Endothelial cell (in vitro differentiated cells): ENCODE results near the gene IGF2BP3. TPM values are rescaled to one million over a fixed set of nuclear protein-coding genes. Genes with fewer than 3 reads are reported as not detected.
A peak's percentile ranks its signal among the peaks of the same experiment; 100 is the strongest.

Experiments used
- DNase-seq: peaks from one replicate; pipeline ENCODE4 v3.0.0; 2021; ENCODE audit warnings: low spot score
- H3K27ac Mint-ChIP-seq: one replicate; pipeline ENCODE4 v1.8.0; 2021; ENCODE audit warnings: mixed read lengths, inconsistent platforms; ENCODE audit not compliant: unreplicated experiment
- H3K27me3 Mint-ChIP-seq: one replicate; pipeline ENCODE4 v1.8.0; 2021; ENCODE audit warnings: mild to moderate bottlenecking, moderate library complexity, mixed read lengths, inconsistent platforms; ENCODE audit not compliant: unreplicated experiment
- H3K36me3 Mint-ChIP-seq: one replicate; pipeline ENCODE4 v1.8.0; 2021; ENCODE audit warnings: mild to moderate bottlenecking, low read depth, mixed read lengths, inconsistent platforms; ENCODE audit not compliant: unreplicated experiment
- H3K4me1 Mint-ChIP-seq: one replicate; pipeline ENCODE4 v1.8.0; 2021; ENCODE audit warnings: mild to moderate bottlenecking, mixed read lengths, inconsistent platforms; ENCODE audit not compliant: unreplicated experiment
- H3K4me3 Mint-ChIP-seq: one replicate; pipeline ENCODE4 v1.8.0; 2021; ENCODE audit warnings: mild to moderate bottlenecking, mixed read lengths, inconsistent platforms; ENCODE audit not compliant: unreplicated experiment
- H3K9me3 Mint-ChIP-seq: one replicate; pipeline ENCODE4 v1.8.0; 2021; ENCODE audit warnings: mixed read lengths, inconsistent platforms; ENCODE audit not compliant: unreplicated experiment
- total RNA-seq: library from RNA; stranded (reverse); fragmentation: NEBNext Ultra II Directional; extraction: Animal tissue kit (Norgen Biotek cat#: 25700); gene quantifications from one replicate; pipeline ENCODE4 v1.2.1, GENCODE V29; 2021; ENCODE audit not compliant: unreplicated experiment
- TF ChIP-seq, protein P1 (sequence below): fragments of 200-600 bp; sonication (generic); IDR thresholded peaks from one replicate; pipeline ENCODE4 v1.5.0; 2021; ENCODE audit warnings: antibody characterized with exemption; ENCODE audit not compliant: unreplicated experiment

The IGF2BP3 gene
- total RNA-seq, 1 donor from 2014 or later: 92.8 TPM

DNA sequence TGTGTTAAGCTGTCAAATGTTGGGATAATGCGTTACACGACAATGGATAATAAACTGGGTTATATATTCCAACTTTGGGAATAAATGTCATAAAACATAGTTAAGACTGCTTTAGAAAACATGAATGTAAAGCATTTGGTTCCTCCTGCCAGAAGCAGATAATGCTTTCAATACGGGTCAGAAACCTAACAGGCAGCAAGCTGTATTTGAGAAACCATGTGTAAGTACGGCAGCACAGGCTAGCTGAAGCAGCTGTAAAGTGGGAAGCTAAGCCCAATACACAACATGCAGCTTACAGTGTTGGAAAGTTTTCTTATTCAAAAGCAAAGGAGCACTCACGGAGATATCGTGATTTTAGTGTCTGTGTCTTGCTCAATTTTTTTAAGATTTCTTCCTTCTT lies 124.7 kb downstream of the IGF2BP3 start:
- no peaks in the 10 kb centered on the region for H3K9me3 Mint-ChIP-seq
- peaks cover 1% of the 10 kb centered on the region for H3K27me3 Mint-ChIP-seq
- H3K4me3 Mint-ChIP-seq: no peak overlapping the region
- TF ChIP-seq, protein P1, sequence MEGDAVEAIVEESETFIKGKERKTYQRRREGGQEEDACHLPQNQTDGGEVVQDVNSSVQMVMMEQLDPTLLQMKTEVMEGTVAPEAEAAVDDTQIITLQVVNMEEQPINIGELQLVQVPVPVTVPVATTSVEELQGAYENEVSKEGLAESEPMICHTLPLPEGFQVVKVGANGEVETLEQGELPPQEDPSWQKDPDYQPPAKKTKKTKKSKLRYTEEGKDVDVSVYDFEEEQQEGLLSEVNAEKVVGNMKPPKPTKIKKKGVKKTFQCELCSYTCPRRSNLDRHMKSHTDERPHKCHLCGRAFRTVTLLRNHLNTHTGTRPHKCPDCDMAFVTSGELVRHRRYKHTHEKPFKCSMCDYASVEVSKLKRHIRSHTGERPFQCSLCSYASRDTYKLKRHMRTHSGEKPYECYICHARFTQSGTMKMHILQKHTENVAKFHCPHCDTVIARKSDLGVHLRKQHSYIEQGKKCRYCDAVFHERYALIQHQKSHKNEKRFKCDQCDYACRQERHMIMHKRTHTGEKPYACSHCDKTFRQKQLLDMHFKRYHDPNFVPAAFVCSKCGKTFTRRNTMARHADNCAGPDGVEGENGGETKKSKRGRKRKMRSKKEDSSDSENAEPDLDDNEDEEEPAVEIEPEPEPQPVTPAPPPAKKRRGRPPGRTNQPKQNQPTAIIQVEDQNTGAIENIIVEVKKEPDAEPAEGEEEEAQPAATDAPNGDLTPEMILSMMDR: no peak
- no peak for DNase-seq
- peaks cover 35% of the 10 kb centered on the region for H3K36me3 Mint-ChIP-seq
- H3K4me1 Mint-ChIP-seq: peaks cover 30% of the 10 kb centered on the region
- H3K27ac Mint-ChIP-seq: no peak overlapping the region

DNA sequence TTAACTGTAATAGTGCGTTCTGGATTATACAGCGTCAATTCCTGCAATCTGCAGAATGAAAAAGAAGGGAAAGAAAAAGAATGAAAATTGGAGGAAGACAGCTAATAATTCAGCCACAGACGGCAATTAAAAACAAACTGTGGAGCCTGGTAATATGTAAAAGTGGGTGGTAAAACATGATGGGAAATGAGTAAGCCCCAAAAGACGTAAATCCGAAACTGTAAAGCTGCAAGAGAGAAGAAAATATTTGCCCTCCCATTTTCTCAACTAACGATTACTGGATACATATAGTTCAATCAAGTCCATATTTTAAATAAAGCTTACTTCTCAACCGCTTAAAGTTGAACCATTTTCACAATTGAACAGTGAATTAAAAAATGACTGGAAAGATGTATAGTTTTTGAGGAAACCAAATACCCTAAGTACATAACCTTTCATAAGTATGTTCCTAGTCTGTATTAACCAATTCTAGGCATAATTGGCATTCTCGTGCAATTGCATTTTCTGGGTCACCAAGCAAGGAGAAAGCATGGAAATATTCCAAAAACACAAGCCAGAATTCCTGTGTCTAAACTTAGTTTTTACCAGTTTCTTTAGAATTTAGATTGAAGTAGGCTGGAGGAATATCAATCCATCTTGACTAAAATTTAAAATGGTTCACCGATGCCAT lies 126.3 kb downstream of the IGF2BP3 start:
- TF ChIP-seq, protein P1: no peak
- Mint-ChIP-seq H3K27me3 (peaks cover 1% of the 10 kb centered on the region), H3K27ac (no peak overlapping the region), H3K4me1 (peaks cover 17% of the 10 kb centered on the region), H3K36me3 (peaks cover 37% of the 10 kb centered on the region), H3K4me3 (no peak overlapping the region), H3K9me3 (no peaks in the 10 kb centered on the region)
- no peak for DNase-seq

DNA sequence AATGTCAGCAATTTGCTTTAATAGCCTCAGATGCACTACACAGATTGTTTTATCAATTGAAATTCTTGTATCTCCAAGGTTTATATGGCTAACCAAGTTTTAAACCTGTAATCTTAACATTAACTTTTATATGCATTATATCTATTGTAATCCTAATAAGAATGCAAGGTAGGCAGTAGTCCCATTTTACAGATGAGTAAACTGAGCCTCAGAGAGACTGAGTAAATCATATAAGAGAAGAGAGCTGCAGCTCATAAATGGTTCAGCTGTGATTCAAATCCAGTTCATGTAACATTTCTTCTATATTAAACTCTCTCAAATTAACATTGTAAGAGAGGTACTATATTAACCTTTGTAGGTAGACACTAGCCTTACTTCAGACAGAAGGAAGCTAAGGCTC lies 127.2 kb downstream of the IGF2BP3 start:
- no peak overlapping the region for H3K27ac Mint-ChIP-seq
- peaks cover 14% of the 10 kb centered on the region for H3K4me1 Mint-ChIP-seq
- H3K9me3 Mint-ChIP-seq: no peaks in the 10 kb centered on the region
- peaks cover 39% of the 10 kb centered on the region for H3K36me3 Mint-ChIP-seq
- no peak overlapping the region for H3K4me3 Mint-ChIP-seq
- TF ChIP-seq, protein P1: no peak
- no peak for DNase-seq
- peaks cover 1% of the 10 kb centered on the region for H3K27me3 Mint-ChIP-seq

DNA sequence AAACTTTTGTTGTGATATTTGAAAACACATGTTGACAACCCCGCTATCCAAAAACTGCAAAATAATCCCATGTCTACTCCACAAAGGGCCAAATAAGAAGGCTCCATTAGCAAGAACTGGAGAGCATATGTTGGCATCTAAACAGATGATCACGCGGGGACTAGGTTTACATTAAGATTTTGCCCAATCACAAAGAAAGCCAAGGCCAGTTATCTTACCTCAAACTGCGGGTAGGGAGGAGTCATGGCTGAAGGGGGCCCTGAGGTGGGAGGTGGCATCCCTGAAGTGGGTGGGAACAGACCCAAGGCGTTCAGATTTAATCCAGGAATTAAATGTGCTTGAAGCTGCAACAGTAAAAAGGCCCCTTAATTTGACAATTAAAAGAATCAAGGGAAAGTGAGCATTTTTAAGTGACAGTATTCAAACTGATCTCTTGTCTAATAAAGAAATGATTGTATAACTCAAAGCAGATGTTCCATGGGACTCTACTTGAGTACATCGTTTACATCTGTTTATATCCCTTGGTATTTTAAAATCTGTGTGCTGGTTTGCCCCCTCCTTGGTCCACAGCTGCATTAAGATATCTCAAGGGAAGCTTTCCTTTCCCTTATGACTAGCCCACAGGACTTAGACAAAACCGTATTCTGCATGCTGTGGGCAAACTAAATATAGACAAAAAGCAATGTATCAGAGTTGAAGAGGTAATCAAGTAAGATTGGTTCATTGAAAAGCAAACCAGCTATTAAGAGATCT lies 128.3 kb downstream of the IGF2BP3 start:
- H3K27me3 Mint-ChIP-seq: peaks cover 1% of the 10 kb centered on the region
- DNase-seq: no peak
- H3K4me3 Mint-ChIP-seq: no peak overlapping the region
- TF ChIP-seq, protein P1: no peak
- H3K27ac Mint-ChIP-seq: no peak overlapping the region
- peaks cover 17% of the 10 kb centered on the region for H3K4me1 Mint-ChIP-seq
- H3K36me3 Mint-ChIP-seq: peaks cover 43% of the 10 kb centered on the region
- no peaks in the 10 kb centered on the region for H3K9me3 Mint-ChIP-seq

DNA sequence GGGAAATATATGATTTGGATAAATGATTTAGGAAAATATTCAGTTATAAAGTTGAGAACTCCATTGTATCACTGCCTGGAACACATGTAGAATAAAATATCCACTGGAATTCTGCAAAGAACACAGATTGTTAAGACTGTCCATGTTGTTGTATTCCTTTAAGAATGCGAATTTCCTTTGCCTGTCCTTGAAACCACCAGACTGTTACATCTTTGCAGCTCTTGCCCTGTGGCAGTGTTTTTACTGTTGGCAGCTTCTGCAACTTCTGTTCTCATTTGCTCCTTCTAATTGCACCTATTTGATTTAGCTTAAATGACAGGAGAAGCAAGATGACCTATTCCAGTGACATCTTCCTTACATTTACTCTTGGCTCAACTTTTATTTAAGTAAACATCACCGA lies 131.4 kb downstream of the IGF2BP3 start:
- H3K9me3 Mint-ChIP-seq: no peaks in the 10 kb centered on the region

More for the DNA sequence above, 131.4 kb downstream of the IGF2BP3 start:
- peaks cover 6% of the 10 kb centered on the region for H3K4me1 Mint-ChIP-seq
- TF ChIP-seq, protein P1: no peak
- no peak overlapping the region for H3K27ac Mint-ChIP-seq
- DNase-seq: no peak
- peaks cover 43% of the 10 kb centered on the region for H3K36me3 Mint-ChIP-seq
- no peaks in the 10 kb centered on the region for H3K27me3 Mint-ChIP-seq
- peak overlapping the region; percentile 19 for H3K4me3 Mint-ChIP-seq
